AG09319 (cell line): Measurements from ENCODE around the gene TTI1.

Experiments used
- DNase-seq: peaks from one replicate; pipeline ENCODE4 v3.0.0-alpha.2; 2010; ENCODE audit warnings: low read depth; ENCODE audit errors: extremely low read depth
- CTCF ChIP-seq: IDR thresholded peaks from 2 replicates; pipeline ENCODE4 v1.5.1; 2011; ENCODE audit warnings: low read depth, mild to moderate bottlenecking, inconsistent platforms, low read length, moderate library complexity

The TTI1 gene

GRCh38 chr20:38054647-38055046 is 21.4 kb upstream of the TTI1 start:
- TF ChIP-seq CTCF: no peak
- DNase-seq: no peak

GRCh38 chr20:38052870-38053269 is 19.6 kb upstream of the TTI1 start:
- no peak for TF ChIP-seq CTCF
- DNase-seq: no peak

- no peak for TF ChIP-seq CTCF
- DNase-seq: no peak
These were observed 17.4 kb upstream of the TTI1 start for GRCh38 chr20:38050686-38051085.

GRCh38 chr20:38049800-38050199 is 16.5 kb upstream of the TTI1 start:
- no peak for TF ChIP-seq CTCF
- peak; percentile 5 for DNase-seq

GRCh38 chr20:38046572-38046971 is 13.3 kb upstream of the TTI1 start:
- no peak for TF ChIP-seq CTCF
- DNase-seq: no peak

GRCh38 chr20:38044685-38045084 is 11.4 kb upstream of the TTI1 start:
- no peak for DNase-seq
- no peak for TF ChIP-seq CTCF

GRCh38 chr20:38043512-38044300 is 10.4 kb upstream of the TTI1 start:
- no peak for TF ChIP-seq CTCF
- DNase-seq: peak; percentile 25
